ENCODE measurements around the gene EIPR1. TPM values are rescaled to one million over a fixed set of nuclear protein-coding genes. Genes with fewer than 3 reads are reported as not detected.

Gene EIPR1
- total RNA-seq, 1 donor from 2014 or later, result 44.8 TPM

DNA sequence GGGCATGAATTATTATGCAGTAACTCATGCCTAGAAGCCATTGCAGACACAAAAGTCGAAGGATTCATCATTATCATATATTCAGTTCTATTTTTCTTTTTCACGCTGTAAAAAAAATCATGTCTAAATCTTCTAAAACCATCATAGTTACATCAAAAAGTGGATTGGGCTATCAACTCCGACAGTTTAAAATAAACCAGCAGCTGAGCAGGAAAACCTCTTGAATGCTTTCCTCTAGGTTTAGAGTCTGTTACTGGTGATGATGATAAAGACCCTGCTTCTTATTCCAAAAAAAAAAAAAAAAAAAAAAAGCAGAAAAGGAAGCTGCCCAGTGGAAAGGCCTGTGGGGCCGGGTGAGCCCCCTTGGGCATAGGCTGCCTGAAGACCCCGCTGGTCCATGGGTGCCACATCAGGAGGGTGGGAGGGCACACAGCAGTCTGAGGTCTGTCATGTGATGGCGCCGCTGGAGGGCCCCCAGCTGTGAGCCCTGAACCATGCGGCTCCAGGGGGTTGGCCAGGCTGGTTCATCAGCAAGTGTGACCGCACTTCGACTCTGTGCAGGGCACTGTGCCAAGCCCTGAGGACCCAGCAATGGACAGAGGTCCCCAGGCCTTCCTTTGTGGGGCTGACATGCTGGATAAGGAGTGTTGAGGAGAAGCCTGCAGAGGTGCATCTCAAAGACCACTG, 199.6 kb downstream of the EIPR1 start:
- DNase-seq (ENCODE audit: low read depth, low spot score), result no peak

- DNase-seq (ENCODE audit: low read depth, low spot score), result no peak
These were observed 200.8 kb downstream of the EIPR1 start for GRCh38 chr2:3176869-3177255.

DNA sequence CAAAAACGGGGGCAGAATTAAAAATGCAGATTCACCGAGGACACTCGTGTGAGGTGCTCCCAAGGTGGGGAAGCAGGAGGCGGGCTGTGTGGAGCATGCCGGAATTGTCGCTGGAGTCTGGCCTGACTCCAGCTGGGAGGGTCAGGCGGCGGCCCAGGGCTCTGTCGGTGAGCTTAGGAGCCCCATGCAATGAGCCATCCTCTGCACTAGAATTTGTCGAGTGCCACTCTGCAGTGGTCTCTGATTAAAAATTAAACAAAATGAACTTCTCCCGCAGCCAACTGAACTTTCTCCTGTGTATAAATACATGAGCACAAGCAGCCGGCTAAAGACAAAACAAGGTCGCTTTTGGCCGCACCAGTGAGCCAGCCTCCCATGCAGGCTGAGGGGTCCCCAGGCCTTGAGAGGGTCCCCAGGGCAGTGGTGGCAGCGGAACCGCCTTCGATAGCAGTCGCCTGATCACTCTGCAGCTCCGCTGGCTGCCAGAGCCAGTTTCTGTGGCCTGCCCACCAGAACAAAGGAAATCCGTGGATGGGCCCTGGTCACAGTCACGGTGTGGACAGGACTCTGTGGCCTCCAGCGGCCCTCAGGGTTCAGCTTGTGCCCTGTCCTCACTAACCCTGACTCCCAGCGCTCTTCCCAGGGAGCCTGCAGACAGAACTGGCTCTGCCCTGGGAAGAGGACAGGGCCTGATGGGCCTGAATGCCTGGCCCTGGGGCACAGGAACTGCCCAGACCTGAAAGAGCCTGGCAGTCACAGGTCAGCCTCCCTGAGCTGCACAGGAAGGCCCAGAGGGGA, 201.3 kb downstream of the EIPR1 start:
- DNase-seq (ENCODE audit: low read depth, low spot score), result no peak

DNA sequence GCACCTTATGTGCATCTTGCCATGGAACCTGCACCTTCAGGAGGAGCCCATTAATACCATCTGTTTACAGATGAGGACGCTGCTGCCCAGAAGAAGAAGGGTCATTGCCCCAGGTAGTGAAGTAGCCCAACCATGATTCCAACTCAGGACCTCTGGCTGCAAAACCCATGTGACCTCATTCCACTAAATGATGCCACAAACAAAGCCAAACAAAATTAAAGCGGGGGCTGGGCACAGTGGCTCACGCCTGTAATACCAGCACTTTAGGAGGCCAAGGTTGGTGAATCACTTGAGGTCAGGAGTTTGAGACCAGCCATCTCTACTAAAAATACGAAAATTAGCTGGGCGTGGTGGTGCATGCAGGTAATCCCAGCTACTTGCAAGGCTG, 202.1 kb downstream of the EIPR1 start:
- no peak for DNase-seq (ENCODE audit: low read depth, low spot score)

DNA sequence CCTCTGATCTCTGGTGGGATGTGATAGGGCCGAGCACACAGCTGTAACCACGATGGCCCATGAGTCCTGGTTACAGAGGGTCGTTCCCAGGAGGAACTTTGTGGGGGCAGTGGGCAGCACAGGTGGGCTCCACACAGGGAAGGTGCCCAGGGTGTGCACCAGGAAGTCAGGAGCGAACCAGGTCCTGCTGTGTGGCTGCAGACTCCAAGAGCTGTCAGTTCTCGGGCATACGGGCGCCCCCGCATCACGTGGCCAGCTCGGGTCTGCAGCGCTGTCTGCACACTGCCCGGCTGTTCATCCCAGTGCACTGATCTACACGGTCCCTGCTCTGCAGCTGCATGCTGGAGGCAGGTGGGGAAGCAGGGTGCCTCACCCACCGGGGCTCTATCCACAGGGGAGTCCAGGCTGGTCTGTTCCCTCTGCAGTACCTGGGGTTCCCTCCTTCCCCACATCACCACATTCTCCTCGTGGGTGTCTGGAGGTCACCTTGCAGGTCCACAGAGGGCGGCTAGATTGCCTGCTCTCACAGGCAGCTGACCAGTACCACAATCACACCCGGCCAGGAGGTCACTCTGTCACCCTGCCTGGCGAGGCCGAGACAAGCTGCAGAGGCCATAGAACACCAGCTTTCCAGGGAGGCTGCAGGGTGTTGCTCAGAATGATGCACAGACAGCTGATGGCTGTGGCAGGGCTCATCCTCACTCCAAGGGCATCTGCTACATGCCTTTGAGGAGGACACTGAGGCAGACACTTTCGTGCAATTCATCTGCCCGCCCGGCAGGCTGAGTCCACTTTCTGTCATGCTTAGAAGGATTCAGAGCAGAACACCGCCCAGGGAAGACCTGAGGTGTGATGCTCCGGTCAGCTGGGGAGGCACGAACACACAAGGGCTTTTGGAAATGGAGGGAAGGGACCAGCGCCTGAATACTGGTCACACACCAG, 202.7 kb downstream of the EIPR1 start:
- DNase-seq (ENCODE audit: low read depth, low spot score), result no peak

- no peak for DNase-seq (ENCODE audit: low read depth, low spot score)
These were observed 204.6 kb downstream of the EIPR1 start for GRCh38 chr2:3173031-3173430.

DNA sequence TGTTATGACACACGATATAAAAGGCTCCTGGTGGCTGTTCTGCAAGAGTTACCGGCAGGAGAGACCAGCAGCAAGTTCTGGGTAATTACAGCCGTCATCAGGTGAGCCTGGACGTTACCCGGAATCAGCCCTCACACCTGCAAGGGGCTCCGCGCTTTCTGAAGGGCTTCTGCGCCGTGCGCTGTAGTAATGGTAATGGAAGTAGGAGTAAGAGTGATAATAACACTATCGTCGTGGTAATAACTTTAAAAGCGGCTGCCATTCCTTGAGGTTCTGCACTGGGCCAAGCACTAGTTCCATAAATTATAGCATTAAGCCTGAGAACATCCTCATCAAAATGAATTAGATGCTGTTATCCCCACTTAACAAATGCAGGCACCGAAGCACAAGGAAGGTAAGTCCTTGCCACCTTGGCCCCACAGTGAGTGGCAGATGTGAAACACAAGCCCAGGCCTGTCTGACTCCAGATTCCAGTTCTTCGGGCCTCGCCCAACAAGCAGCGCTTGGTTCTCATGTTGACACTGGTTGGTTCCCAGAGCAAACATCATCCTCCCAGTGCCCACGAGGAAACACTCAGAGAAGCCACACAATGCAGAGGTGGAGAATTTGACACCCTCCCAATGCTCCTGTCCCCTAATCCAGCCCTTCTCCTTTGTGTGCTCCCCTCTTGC, 205.2 kb downstream of the EIPR1 start:
- no peak for DNase-seq (ENCODE audit: low read depth, low spot score)

- DNase-seq (ENCODE audit: low read depth, low spot score), result no peak
These were observed 205.9 kb downstream of the EIPR1 start for GRCh38 chr2:3171564-3172264.

GRCh38 chr2:3170792-3171455, 206.7 kb downstream of the EIPR1 start:
- no peak for DNase-seq (ENCODE audit: low read depth, low spot score)

DNA sequence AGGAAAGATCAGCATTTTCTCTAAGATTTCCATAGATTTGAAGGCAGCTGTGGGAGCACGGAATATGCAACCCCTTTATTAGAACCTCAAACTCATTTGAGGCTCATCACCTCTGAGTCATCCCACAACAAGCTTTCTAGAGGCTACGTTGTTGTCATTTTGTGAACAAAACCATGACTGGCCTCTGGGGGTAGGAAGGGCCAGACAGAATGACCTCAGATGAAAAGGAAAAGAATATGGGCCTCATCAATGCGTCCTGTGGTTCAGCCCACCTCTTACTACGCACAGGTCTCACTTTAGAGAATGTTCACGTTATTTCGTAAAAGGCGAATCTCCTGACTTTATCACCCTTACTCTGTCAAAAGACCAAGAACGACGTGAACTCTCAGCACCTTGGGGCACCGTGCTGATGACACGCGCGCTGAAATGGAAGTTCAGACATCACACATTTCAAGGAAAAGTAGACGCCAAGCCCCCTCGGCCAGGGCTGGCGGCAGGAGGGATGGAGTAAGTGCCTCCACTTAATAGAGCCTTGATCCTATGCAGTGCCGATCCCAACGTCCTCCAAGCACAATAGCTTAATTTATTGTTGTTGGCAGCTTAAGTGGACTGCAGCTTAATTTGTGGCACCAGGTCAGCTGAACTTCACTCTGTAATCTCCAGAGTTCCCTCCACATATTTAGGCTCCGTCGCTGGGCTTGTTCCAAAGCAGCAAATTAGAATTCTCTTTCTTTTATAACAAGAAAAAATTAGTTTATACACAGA, 208.3 kb downstream of the EIPR1 start:
- no peak for DNase-seq (ENCODE audit: low read depth, low spot score)

- DNase-seq (ENCODE audit: low read depth, low spot score), result no peak
These were observed 209.3 kb downstream of the EIPR1 start for GRCh38 chr2:3168230-3168891.

GRCh38 chr2:3163401-3163800, 214.2 kb downstream of the EIPR1 start:
- no peak for DNase-seq (ENCODE audit: low read depth, low spot score)

- DNase-seq (ENCODE audit: low read depth, low spot score), result no peak
These were observed 215.1 kb downstream of the EIPR1 start for GRCh38 chr2:3162442-3163077.

- no peak for DNase-seq (ENCODE audit: low read depth, low spot score)
These were observed 216.8 kb downstream of the EIPR1 start for GRCh38 chr2:3160751-3161330.

DNA sequence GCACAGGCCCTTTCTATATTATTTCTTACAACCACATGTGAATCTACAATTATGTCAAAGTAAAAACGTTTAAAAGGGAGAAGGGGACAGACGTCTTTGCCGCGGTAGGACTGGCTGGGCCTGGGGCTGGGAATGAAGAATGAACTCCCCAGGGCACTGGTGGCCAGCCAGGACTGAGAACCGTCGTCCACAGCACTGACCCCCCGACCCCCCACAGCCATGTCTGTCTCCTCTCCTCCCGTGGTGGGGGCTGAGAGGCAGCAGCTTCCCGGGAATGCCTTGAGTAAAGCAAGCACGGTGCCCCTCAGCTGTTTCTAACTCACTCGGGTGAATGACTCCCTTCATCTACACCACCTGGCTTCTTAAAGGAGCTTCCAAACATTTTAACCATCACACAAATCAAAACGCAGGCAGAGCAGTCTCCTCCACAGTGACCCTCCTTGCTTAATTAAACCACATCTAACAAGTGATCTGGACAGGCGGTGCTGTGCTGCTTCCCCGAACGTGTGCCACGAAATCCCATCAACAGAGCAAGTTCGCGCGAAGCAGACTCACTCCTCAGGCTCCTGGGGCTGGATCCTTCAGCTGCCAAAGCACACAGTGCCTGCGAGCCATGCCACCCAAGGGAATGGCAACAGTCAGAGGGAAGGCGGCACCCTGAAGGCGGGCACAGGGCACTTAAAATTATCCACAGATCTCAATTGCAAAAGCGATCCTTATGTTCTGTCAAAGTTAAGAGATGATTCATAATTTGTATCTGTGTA, 217.7 kb downstream of the EIPR1 start:
- DNase-seq (ENCODE audit: low read depth, low spot score), result no peak

DNA sequence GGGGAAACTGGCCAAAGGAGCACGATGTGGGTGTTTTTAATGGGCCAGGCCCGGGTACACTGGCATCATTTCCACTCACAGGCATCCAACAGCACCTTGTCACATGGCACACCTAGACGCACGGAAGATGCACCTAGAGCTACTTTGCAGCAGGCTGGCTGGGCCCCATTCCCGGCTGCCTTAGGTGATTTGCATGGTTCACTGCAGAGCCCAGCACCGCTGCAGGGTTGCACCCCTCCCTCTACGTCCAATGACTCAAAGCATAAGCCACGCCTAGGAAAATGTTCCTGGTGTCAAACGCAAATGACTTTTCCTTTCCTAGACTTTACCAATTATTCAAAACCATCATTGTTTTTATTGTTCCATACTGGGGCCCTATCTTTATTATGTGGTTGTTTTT, 222.9 kb downstream of the EIPR1 start:
- no peak for DNase-seq (ENCODE audit: low read depth, low spot score)

- no peak for DNase-seq (ENCODE audit: low read depth, low spot score)
These were observed 223.5 kb downstream of the EIPR1 start for GRCh38 chr2:3154146-3154545.

All from pulmonary artery endothelial cell (primary cell).